ENCODE data around the gene ITPK1. TPM values are rescaled to one million over a fixed set of nuclear protein-coding genes. Genes with fewer than 3 reads are reported as not detected.
A peak's percentile ranks its signal among the peaks of the same experiment; 100 is the strongest.

ITPK1 gene
- total RNA-seq, 1 experiment from 2014 or later, result 66.2 TPM

- ATAC-seq (peak; percentile 6; the same call in 1 of the 2 replicates), DNase-seq (no peak)
- Histone ChIP-seq H3K4me1 (ENCODE audit: insufficient read depth, low read length) (peaks cover 51% of the 10 kb centered on the region), H3K27me3 (ENCODE audit: low read length) (no peaks in the 10 kb centered on the region), H4K20me1 (ENCODE audit: low read length) (no peaks in the 10 kb centered on the region), H3K4me2 (ENCODE audit: low read length) (no peak overlapping the region), H2AFZ (ENCODE audit: low read length) (no peak overlapping the region), H3F3A (ENCODE audit: low read length, unreplicated experiment) (no peaks in the 10 kb centered on the region), H3K36me3 (ENCODE audit: low read depth, low read length) (no peaks in the 10 kb centered on the region), H3K27ac (ENCODE audit: low read length) (0 out of 2 replicates have a peak overlapping the region, but pooled peaks have one; percentile 2), H3K79me2 (ENCODE audit: low read length) (peaks cover 13% of the 10 kb centered on the region; the same call in 1 of the 2 replicates), H3K9me2 (replicated peaks; ENCODE audit: low read length) (no peaks in the 10 kb centered on the region), H3K9ac (ENCODE audit: low read length) (no peak overlapping the region), H3K4me3 (ENCODE audit: low read length) (no peak overlapping the region), H3K9me3 (ENCODE audit: low read length) (no peaks in the 10 kb centered on the region)
- ChIA-PET CTCF (no interaction called here), POLR2A (ENCODE audit: unreplicated experiment) (no interaction called here)
- no TSS peak for BruUV-seq (replicated peaks)
- no peak for TF ChIP-seq EZH2 (IDR thresholded peaks at IDR 0.05; ENCODE audit: low read length, unreplicated experiment)
- TF ChIP-seq CTCF (conservative IDR thresholded peaks at IDR 0.05; ENCODE audit: low read depth, low read length), result no peak
- no peak for TF ChIP-seq EZH2phosphoT487 (IDR thresholded peaks at IDR 0.05; ENCODE audit: borderline replicate concordance, low read length)
- intact Hi-C loops (cut with micrococcal nuclease), result no loop called here
Measured at GRCh38 chr14:93033084-93033982, 82.4 kb downstream of the ITPK1 start.

DNA sequence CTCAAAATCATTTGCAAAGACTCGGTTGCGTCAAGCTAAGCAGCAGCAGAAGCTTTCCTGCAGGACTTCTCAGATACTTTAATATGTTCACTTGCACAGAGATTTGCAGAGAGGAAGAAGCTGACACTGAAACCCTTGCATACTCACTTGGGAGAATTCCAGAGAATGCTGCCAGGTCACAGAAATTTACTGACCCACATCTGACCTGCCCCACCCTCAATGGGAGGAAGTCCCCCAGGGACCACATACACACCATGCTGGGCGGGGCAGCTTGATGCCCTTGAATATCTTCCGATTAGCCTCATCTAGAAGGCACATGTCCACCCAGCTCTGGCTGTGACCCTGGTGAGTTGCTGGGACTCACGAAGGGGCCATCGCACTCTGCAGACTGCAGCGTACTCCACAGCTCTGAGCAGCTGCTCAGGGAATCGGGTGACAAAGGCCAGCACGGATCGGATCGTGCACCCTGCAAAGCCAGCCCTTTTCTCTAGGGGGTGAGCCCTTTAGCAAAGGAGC is 83.2 kb downstream of the ITPK1 start:
- Histone ChIP-seq H3K4me2 (ENCODE audit: low read length) (peak overlapping the region; percentile 46; the same call in 1 of the 2 replicates), H3K27ac (ENCODE audit: low read length) (0 out of 2 replicates have a peak overlapping the region, but pooled peaks have one; percentile 2), H3K9me3 (ENCODE audit: low read length) (no peaks in the 10 kb centered on the region), H3K36me3 (ENCODE audit: low read depth, low read length) (no peaks in the 10 kb centered on the region), H3F3A (ENCODE audit: low read length, unreplicated experiment) (no peaks in the 10 kb centered on the region), H2AFZ (ENCODE audit: low read length) (no peak overlapping the region), H3K79me2 (ENCODE audit: low read length) (peaks cover 14% of the 10 kb centered on the region; the same call in 1 of the 2 replicates), H3K9me2 (replicated peaks; ENCODE audit: low read length) (no peaks in the 10 kb centered on the region), H3K27me3 (ENCODE audit: low read length) (no peaks in the 10 kb centered on the region), H3K4me1 (ENCODE audit: insufficient read depth, low read length) (peaks cover 51% of the 10 kb centered on the region), H4K20me1 (ENCODE audit: low read length) (no peaks in the 10 kb centered on the region), H3K9ac (ENCODE audit: low read length) (no peak overlapping the region), H3K4me3 (ENCODE audit: low read length) (no peak overlapping the region)
- peak; percentile 10 for ATAC-seq
- peak; percentile 54 for DNase-seq
- POLR2A ChIA-PET (ENCODE audit: unreplicated experiment), result interaction anchor here (0.6 kb wide), 1 partner anchor 53 kb away, joined by 7 read pairs; no protein-coding TSS in a partner anchor
- CTCF ChIA-PET, result no interaction called here
- no TSS peak for BruUV-seq (replicated peaks)
- TF ChIP-seq CTCF (conservative IDR thresholded peaks at IDR 0.05; ENCODE audit: low read depth, low read length), result no peak
- no peak for TF ChIP-seq EZH2phosphoT487 (IDR thresholded peaks at IDR 0.05; ENCODE audit: borderline replicate concordance, low read length)
- no peak for TF ChIP-seq EZH2 (IDR thresholded peaks at IDR 0.05; ENCODE audit: low read length, unreplicated experiment)
- intact Hi-C loops (cut with micrococcal nuclease), result no loop called here

Measured in PC-3 (cell line).